D721Med (cell line): ENCODE measurements around the gene RUFY2.

Source experiments
- DNase-seq: peaks from one replicate; pipeline ENCODE4 v3.0.0; 2011; ENCODE audit warnings: low spot score; ENCODE audit not compliant: insufficient read length
- FAIRE-seq: peaks from 2 replicates; lab custom pipeline; 2011; peaks lifted over from hg19 to GRCh38; lab: Jason Lieb, UNC
- CTCF ChIP-seq: IDR thresholded peaks from 2 replicates; pipeline ENCODE4 v1.5.1; 2012; ENCODE audit warnings: mild to moderate bottlenecking, control low read depth; ENCODE audit not compliant: insufficient read depth; ENCODE audit errors: missing control alignments

Gene RUFY2

GRCh38 chr10:68428396-68429104, 21.5 kb upstream of the RUFY2 start:
- DNase-seq = no peak
- FAIRE-seq = no peak
- TF ChIP-seq CTCF = no peak

GRCh38 chr10:68424454-68425014, 17.5 kb upstream of the RUFY2 start:
- TF ChIP-seq CTCF = no peak
- DNase-seq (no peak), FAIRE-seq (no peak)

- no peak for DNase-seq
- TF ChIP-seq CTCF = no peak
- FAIRE-seq = no peak
These were observed 16.4 kb upstream of the RUFY2 start for GRCh38 chr10:68423522-68423921.

GRCh38 chr10:68419376-68419775, 12.3 kb upstream of the RUFY2 start:
- DNase-seq = no peak
- TF ChIP-seq CTCF = no peak
- FAIRE-seq = no peak

GRCh38 chr10:68408898-68409518, 1.9 kb upstream of the RUFY2 start:
- FAIRE-seq = no peak
- no peak for TF ChIP-seq CTCF

GRCh38 chr10:68406111-68406814, 814 bp downstream of the RUFY2 start:
- FAIRE-seq (no peak), DNase-seq (no peak)
- TF ChIP-seq CTCF = no peak

More at GRCh38 chr10:68408898-68409518, 1.9 kb upstream of the RUFY2 start:
- DNase-seq = no peak

GRCh38 chr10:68403701-68404100, 3.4 kb downstream of the RUFY2 start:
- FAIRE-seq = peak; percentile 55
- DNase-seq = no peak
- TF ChIP-seq CTCF = no peak
